Colon (tissue), 2 donors: ENCODE results near the gene CFAP73.

Experiments
- FAIRE-seq: peaks from 2 replicates; lab custom pipeline; 2012; peaks lifted over from hg19 to GRCh38; lab: Jason Lieb, UNC
- donor health status: control.
- donor health status: control.

Gene CFAP73

DNA sequence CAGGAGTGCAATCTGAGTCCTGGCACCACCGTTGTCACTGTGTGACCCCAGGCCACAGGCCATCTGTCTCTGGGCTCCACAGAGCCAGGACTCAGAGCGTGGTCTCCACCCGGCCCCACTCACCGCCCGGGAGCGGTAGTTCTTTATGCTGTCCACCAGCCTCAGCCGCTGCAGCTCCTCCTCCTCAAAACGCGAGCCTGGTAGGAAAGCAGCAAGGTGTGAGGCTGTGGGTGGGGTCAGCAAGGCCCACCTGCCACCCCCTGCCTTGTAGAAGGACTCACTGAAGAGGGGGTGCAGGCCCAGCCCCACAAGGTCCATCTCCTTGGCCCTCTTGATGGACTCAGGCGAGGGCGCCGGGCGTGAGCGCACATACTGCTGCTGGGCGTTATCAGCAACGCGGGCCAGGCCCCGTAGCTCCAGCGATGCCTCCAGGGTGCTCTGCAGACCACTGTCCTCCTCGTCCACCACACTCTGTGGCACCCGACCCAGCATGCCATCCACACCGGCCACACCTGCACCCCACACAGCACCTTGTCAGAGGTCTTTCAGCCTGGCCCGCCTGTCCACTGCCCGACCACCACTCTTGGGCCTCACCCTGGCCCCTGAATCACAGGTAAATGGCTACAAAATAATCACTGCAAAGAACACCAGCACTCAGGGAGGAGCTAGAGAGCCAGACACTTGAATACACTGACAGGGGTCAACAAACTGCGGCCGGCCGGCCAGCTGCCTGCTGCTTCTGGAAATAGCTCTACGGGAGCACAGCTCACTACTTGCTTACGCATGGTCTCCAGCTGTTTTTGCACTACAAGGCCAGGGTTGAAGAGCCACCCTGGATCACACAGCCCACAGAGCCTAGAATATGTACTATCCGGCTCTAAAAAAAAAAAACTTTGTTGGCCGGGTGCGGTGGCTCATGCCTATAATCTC, 16.3 kb downstream of the CFAP73 start:
- FAIRE-seq = no peak

DNA sequence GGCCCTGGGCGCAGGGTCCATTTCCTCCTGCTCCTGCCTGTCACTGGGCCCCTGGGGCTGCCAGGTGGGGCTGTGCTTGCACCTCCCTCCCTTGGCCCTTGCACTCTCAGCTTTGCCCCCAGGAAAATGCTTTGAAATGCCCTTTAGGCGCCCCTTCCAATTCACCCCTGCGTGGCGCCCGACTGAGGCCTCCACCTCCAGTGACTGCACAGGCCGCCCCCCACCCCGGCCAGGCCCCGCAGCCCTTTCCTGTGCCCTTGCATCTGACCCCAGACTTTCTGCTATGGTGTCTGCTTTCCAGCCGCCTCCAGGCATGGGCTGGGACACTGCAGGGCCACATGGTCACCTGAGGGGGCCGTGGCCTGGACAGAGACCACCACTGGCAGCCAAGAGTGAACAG, 18.3 kb downstream of the CFAP73 start:
- FAIRE-seq = no peak

GRCh38 chr12:113169697-113170096, 20.2 kb downstream of the CFAP73 start:
- FAIRE-seq = no peak

DNA sequence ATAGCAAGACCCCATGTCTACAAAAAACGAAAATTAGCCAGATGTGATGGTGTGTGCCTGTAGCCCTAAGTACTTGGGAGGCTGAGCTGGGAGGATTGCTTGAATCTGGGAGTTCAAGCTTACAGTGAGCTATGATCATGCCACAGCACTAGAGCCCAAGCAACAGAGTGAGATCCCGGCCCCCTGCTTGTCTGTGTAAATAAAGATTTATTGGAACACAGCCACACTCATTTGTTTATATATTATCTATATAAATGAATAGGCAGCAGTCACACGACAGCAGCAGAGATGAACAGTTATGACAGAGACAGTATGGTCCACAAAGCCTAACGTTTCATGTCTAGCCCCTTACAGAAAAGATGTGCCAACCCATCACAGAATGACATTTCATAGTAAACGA, 20.9 kb downstream of the CFAP73 start:
- FAIRE-seq = no peak

DNA sequence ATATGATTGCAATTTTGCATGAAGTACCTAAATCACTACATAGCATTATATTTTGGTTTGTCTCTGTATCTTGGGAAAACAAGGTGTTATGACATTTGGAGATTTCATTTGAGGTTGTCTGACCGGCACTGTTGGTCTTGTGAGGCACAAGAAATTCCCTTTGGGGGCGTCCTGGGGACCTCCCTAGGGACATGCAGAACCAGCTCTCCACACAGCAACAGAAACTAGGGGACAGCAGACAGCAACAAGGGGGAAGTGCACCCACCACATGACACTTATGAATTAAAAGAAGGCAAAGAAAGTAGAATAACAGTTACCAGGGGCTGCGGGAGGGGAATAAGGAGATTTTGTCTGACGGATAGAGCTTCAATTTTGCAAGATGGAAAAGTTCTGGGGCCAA, 21.4 kb downstream of the CFAP73 start:
- no peak for FAIRE-seq

DNA sequence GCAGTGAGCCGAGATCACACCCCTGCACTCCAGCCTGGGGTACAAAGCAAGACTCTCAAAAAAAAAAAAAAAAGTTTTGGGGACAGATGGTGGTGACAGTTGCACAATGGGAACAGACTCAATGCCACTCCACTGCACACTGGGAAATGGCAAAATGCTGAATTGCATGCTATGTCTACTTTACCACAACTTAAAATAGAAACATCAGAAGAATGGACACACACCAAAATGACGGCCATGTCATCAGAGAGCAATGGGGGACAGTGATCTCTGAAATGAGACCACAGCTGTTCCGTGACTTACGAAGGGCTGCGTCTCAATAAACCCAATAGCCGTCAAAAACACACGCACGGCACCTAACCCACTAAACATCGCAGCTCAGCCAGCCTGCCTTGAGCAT, 22.0 kb downstream of the CFAP73 start:
- FAIRE-seq = no peak

DNA sequence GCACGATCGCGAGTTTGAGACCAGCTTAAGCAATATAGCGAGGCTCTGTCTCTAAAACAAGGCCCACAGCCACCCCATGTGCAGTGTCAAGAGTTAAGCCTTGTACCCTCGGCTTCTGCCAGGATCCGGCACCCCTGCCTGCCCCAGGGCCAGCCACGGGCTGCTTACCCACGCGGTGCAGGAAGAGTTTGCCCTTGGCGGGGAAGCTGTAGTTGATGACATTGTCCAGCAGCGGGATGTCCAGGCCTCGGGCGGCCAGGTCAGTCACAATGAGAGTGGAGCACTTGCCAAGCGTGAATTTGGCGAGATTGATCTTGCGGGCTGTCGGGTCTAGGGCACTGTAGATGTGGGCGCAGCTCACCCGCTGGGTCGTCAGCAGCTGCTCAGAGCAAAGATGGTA, 22.7 kb downstream of the CFAP73 start:
- FAIRE-seq = no peak

DNA sequence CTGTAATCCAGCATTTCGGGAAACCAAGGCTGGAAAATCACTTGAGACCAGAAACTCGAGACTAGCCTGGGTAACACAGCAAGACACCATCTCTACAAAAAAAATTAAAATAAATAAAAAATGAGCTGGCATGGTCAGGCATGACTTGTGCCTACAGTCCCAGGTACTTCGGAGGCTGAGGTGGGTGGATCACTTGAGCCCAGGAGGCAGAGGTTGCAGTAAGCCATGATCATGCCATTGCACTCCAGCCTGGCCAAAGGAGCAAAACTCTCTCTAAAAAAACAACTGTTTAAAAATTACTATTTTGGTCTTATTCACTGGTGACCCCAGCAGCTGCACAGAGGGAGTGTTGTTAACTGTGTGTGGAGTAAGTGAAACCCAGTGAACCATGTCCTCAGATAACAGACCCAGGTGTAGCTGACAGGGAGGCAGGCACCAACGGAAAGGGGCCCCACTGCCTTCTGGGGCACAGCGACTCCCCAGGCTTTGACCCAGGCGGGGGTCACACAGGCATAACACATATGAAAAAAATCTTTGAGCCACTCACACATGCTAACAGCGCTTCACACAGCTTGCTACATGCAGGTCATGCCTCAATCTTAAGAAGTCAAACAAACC, 23.7 kb downstream of the CFAP73 start:
- FAIRE-seq = no peak

DNA sequence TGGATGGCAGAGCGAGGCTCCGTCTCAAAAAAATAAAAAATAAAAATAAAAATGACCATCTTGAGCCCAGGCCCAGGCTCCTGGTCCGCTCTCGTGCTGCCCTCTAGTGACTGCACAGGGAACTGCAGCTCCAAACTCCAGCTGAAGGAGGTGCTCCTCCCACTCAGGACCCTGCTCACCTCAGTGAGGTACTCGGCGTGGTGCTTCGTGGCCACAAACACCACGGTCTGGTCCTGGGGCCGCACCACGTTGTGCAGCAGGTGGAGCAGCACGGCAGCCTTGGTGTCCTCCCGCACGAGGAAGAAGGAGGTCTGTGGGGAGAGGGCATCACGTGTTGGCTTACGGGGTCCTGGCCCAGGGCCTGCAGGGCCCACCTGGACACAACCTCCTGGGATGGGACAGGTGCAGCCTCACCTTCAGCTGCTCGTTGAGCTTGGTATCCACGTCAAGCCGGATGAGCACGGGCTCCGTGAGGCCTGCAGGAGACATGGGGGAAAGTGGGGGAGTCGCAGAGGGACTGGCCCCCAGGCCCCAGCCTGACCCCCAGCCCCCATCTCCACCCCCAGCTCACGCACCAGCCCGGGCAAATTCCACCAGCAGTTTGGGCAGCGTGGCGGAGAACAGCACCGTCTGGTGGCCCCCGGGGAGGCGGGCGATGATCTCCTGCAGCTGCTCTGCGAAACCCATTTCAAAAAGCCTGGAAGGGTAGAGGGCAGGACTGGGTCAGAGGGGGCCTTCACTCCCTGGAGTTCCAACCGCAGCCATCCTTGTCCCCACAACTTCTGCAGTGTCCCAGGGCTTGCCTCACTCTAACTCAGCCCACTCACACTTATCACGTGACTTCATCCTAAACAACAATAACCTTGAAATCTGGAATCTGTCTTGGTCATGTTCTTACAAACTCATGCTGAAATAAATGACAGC, 25.2 kb downstream of the CFAP73 start:
- FAIRE-seq = no peak

- no peak for FAIRE-seq
Measured at GRCh38 chr12:113179023-113179422, 29.5 kb downstream of the CFAP73 start.

DNA sequence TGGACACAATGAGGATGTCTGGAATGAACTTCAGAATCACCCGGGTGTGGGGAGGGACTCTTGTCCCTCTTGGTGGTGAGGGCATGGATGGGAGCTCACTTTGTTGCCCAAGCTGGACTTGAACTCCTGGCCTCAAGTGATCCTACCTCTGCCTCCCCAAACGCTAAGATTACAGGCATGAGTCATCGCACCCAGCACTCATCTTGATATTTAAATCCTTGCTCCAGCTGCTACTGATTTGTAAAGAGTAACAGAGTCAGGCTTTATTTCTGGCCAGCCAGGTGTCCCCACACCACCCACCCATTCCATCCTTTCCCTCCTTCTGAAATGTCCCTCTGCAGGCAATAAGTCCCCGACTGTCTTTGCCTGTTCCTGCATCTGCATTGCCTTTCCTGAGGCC, 30.8 kb downstream of the CFAP73 start:
- FAIRE-seq = no peak

GRCh38 chr12:113181975-113182374, 32.5 kb downstream of the CFAP73 start:
- no peak for FAIRE-seq

GRCh38 chr12:113183030-113183589, 33.6 kb downstream of the CFAP73 start:
- no peak for FAIRE-seq

- no peak for FAIRE-seq
Measured at GRCh38 chr12:113184098-113184899, 34.8 kb downstream of the CFAP73 start.

DNA sequence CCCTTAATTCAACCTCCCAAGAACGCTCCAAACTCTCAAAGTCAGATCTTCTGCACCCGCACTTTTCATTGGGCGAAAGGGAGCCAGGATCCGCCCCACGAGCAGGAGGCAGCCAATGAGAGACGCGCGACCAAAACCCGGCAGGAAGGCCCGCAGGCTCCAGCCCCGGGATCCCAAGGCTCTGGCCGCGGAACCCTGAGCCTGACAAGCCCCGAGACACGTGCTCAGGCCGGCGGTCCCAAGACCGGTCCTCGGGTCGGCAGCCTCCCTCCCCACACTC, 35.3 kb downstream of the CFAP73 start:
- no peak for FAIRE-seq

GRCh38 chr12:113185180-113186032, 35.9 kb downstream of the CFAP73 start, which contains the start of the genes DDX54 and RITA1:
Gene DDX54 (minus strand): TSS chr12:113185478. CDS start chr12:113185451, 27 bp downstream.
Gene RITA1 (plus strand): TSS chr12:113185721. CDS start chr12:113186747, 1,026 bp downstream.
- FAIRE-seq = no peak

GRCh38 chr12:113186033-113186365, 36.5 kb downstream of the CFAP73 start:
- no peak for FAIRE-seq

- FAIRE-seq = no peak
Measured at GRCh38 chr12:113186666-113187325, 37.3 kb downstream of the CFAP73 start.

DNA sequence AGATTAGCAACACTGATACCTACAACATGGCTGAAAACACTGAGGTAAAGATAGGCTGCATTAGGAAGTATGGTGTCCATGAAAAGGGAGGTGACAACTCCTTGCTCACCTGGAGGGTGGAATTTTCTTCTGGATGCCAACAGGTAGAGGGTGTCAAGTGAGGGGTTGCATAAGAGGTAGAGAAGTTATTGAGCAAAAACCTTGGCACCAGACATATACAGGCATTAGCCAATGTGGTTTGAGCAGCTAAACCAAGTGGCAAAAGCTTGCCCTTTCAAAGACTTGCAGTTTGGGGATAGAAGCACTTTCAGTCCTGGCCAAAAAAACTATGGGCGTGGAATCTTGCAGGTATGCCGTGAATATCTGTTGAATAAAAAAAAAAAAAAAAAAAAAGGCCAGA, 39.8 kb downstream of the CFAP73 start:
- no peak for FAIRE-seq

GRCh38 chr12:113190761-113191160, 41.2 kb downstream of the CFAP73 start:
- no peak for FAIRE-seq
